Stimulated activated CD4-positive, alpha-beta T cell treated with anti-CD3 and anti-CD28 coated beads, Interleukin-12 subunit alpha, Interleukin-12 subunit beta, amount 100 ng/mL, for 4 hours (primary cell): Measurements from ENCODE around the gene ELK4.

Experiments used
- DNase-seq: peaks from one replicate; pipeline ENCODE4 v3.0.0-alpha.2; 2020

Gene ELK4, protein sequence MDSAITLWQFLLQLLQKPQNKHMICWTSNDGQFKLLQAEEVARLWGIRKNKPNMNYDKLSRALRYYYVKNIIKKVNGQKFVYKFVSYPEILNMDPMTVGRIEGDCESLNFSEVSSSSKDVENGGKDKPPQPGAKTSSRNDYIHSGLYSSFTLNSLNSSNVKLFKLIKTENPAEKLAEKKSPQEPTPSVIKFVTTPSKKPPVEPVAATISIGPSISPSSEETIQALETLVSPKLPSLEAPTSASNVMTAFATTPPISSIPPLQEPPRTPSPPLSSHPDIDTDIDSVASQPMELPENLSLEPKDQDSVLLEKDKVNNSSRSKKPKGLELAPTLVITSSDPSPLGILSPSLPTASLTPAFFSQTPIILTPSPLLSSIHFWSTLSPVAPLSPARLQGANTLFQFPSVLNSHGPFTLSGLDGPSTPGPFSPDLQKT

DNA sequence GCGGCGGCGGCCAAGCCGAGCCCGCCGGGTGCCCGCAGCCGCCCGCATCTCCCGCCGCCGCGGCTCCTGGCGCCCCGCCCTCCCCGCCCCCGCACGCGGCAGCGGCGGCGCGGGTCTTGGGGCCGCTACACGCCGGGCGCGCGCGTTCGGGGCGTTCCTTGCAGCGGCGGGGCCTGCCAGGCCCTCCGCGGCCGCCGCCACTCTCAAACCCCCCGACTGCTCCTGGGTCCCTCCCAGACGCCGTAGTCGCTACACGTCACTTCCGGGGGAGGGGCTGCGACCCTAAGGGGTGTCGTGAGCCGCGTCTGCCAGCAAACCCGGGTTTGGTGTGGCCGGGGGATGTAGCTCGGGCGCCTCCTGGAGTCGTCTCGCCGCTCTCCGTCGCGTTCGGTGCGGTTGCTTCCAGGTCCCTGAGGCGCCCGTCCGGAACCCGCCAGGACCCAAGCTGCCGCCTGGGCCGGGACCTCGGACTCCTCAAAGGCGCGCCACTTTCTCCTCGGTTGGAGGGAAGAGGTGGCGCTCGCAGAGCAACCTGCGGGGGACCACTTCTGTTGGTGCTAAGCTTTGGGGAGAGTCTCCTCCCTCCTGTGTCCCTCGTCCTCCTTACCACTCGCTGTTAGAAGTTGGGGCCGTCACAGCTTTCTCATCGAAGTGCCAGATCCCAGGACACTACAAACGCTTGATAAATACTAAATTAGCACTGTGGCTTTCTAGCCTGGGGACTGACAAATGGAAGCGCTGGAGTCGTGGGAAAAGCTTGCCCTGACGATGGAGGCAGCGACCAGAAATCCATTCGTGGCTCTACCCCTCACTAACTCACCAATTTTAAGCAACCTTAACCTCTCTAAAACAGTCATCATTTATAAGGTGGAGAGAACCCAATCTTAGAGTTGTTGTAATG lies at the start of gene ELK4:
Gene ELK4 (minus strand): TSS at position 244 of the 901 bp plus-strand sequence. CDS start 8,129 bp downstream, outside the sequence.
- peak; percentile 100 for DNase-seq

DNA sequence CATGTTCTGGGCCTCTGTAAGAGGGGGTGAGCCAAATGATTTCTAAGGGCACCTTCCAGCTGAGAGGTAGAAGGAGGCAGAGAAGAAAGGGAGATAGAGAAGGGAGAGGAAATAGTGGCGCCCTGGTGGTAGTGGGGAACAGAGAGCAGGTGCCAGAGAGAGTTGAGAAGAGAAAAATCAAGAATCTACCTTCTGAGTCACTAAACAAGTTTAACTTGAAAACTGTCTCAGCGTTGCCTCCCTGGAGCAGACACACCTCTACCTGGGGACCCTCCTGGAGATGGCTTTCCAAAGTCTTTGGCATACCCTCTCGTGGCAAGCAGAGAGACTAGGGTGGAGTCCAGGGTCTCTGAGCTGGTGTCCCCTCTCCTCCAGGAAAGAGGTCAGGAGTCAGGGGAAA lies 49.6 kb upstream of the ELK4 start:
- no peak for DNase-seq

- DNase-seq: peak; percentile 57
Observed at GRCh38 chr1:205680073-205680851, 48.5 kb upstream of the ELK4 start, which contains the start of gene SLC45A3. Gene SLC45A3 (minus strand): TSS chr1:205680509. CDS start chr1:205664656, 15,853 bp downstream.

- no peak for DNase-seq
Observed at GRCh38 chr1:205678286-205679111, 46.7 kb upstream of the ELK4 start.

- DNase-seq: no peak
Observed at GRCh38 chr1:205677167-205677566, 45.4 kb upstream of the ELK4 start.

DNA sequence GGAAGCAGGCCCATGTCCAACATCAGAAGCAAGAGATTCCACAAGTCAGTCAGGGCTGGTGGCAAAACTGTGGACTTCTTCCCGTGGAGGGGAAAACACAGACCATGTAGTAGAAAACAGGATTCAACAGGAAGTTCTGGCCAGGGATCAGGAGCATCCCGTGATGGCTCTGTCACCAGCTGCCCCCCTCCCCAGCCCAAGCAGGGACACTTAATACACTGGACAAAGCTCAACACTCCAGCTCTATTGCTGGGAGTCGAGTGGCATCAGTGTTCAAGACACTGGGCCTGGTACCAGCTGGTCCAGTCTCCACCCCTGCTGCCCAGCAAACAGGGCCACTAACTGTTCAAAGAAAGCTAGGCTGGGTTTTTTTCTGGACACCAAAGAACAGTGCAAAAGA lies 44.8 kb upstream of the ELK4 start:
- no peak for DNase-seq

- no peak for DNase-seq
Observed at GRCh38 chr1:205676002-205676401, 44.2 kb upstream of the ELK4 start.

DNA sequence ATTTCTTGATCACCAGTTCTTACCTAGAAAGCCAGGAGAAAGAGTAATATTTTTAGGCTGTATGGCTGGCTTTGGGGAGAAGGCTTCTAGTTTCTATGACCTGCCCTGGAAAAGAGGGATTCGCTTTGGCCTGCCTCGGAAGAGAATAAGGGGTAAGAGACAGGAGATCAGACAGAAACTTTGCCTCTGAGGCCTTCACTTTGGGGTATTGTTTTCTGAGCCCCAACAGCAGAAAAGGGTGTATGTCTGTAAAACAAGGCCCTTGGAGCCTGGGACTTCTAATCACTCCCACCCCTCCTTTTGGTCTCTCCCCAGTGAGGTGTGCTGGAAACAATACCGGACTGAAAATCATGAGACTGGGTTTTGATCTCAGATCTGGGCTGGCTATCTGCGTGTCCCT lies 43.4 kb upstream of the ELK4 start:
- no peak for DNase-seq

- no peak for DNase-seq
Observed at GRCh38 chr1:205672970-205673369, 41.2 kb upstream of the ELK4 start.

GRCh38 chr1:205672395-205672889 lies 40.6 kb upstream of the ELK4 start:
- no peak for DNase-seq

GRCh38 chr1:205670611-205671430 lies 39.0 kb upstream of the ELK4 start:
- DNase-seq: no peak

DNA sequence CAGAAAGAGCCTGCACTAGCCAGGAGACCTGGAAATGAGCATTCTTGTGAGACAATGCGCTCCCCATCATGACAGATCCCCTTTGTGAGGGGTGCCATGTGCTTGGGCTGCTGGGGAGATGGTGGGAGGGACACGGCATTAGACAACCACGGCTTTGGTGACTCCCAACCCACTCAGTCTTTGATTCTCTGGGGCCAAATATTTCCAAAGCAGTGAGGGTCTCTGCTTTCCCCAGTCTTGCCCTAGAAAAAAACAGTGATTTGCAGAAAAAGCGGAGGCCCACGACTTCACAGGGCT lies 38.3 kb upstream of the ELK4 start:
- no peak for DNase-seq

GRCh38 chr1:205669341-205670149 lies 37.7 kb upstream of the ELK4 start:
- DNase-seq: no peak

DNA sequence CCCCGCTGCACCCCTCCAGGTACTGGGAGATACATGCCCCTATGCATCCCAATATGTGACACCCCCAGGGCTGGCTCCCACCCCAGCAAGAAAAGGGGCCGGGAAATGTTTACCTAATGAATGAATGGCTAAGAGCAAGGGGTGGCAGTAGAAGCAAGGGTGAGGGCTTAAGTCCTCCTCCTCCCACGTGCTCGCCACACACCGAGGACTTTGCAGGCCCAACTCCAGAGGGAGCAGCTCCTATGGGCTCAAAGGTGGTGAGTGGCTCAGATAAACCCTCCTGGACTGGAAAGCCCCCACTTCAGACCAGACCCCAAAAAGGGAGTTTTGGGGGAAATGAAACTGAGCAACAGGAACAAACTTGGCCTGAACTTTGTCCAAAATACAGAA lies 37.1 kb upstream of the ELK4 start:
- no peak for DNase-seq

GRCh38 chr1:205667909-205668643 lies 36.3 kb upstream of the ELK4 start:
- no peak for DNase-seq

GRCh38 chr1:205666372-205667166 lies 34.8 kb upstream of the ELK4 start:
- DNase-seq: no peak

- no peak for DNase-seq
Observed at GRCh38 chr1:205665201-205666045, 33.6 kb upstream of the ELK4 start.
